SU-DHL-6 (cell line): Measurements from ENCODE around the gene ABHD16A.

Experiments
- EZH2phosphoT487 ChIP-seq: fragments of 200-600 bp; sonication (generic), shearing (Covaris generic); conservative IDR thresholded peaks from 2 replicates; pipeline ENCODE4 v1.6.1; 2018; ENCODE audit warnings: mild to moderate bottlenecking, antibody characterized with exemption, low read length, moderate library complexity, mixed read lengths
- TF ChIP-seq, protein P1 (sequence below): fragments of 200-600 bp; sonication (generic); IDR thresholded peaks from one replicate; pipeline ENCODE4 v1.5.1; 2017; ENCODE audit warnings: antibody characterized with exemption, mild to moderate bottlenecking, low read length, moderate library complexity; ENCODE audit not compliant: insufficient read depth, poor library complexity, severe bottlenecking

DNA sequence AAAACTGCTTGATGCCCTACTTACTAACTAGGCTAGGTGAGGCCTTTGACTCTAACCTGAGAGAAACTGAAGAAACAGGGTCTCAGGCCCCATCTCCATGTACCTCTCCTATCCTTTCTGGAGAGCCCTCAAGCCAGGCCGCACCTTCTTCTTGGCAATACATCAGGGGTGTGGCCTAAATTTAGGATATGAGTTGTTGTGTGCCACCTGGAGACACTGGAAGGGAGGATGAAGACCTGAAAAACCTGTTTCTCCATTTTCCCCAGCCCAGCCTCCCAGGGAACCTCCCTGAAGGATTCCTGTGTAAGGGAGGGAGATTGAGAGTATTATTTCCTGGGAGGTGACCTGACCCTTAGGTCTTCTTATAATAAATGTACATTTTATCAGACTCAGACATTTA lies 15.1 kb upstream of the ABHD16A start:
- TF ChIP-seq, protein P1, sequence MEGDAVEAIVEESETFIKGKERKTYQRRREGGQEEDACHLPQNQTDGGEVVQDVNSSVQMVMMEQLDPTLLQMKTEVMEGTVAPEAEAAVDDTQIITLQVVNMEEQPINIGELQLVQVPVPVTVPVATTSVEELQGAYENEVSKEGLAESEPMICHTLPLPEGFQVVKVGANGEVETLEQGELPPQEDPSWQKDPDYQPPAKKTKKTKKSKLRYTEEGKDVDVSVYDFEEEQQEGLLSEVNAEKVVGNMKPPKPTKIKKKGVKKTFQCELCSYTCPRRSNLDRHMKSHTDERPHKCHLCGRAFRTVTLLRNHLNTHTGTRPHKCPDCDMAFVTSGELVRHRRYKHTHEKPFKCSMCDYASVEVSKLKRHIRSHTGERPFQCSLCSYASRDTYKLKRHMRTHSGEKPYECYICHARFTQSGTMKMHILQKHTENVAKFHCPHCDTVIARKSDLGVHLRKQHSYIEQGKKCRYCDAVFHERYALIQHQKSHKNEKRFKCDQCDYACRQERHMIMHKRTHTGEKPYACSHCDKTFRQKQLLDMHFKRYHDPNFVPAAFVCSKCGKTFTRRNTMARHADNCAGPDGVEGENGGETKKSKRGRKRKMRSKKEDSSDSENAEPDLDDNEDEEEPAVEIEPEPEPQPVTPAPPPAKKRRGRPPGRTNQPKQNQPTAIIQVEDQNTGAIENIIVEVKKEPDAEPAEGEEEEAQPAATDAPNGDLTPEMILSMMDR, result no peak
- TF ChIP-seq EZH2phosphoT487, result no peak
